ENCODE measurements around the gene CRB3.
"Not testable (repeated sequence)": the region's sequence is repeated elsewhere in the genome, so short reads cannot be mapped to it uniquely, and the experiment has no call there.

The CRB3 gene

GRCh38 chr19:6498294-6499036 lies 34.4 kb downstream of the CRB3 start:
- DNase-seq: no peak

GRCh38 chr19:6499052-6499790 lies 35.1 kb downstream of the CRB3 start:
- DNase-seq: no peak

GRCh38 chr19:6500837-6501739 lies 37.0 kb downstream of the CRB3 start:
- DNase-seq: no peak

- DNase-seq: peak; percentile 38
These were observed 37.9 kb downstream of the CRB3 start, which contains the start of gene TUBB4A for GRCh38 chr19:6501740-6502648. TUBB4A (minus strand) TSS chr19:6502309; CDS start chr19:6502212, 97 bp downstream.

GRCh38 chr19:6503407-6504201 lies 39.5 kb downstream of the CRB3 start:
- DNase-seq: no peak

- not testable (repeated sequence) for DNase-seq
These were observed 44.1 kb downstream of the CRB3 start for GRCh38 chr19:6508028-6508771.

- no peak for DNase-seq
These were observed 45.3 kb downstream of the CRB3 start for GRCh38 chr19:6509118-6509971.

- DNase-seq: no peak
These were observed 46.5 kb downstream of the CRB3 start for GRCh38 chr19:6510618-6511017.

GRCh38 chr19:6514089-6514488 lies 50.0 kb downstream of the CRB3 start:
- no peak for DNase-seq

GRCh38 chr19:6514926-6515544 lies 51.0 kb downstream of the CRB3 start:
- DNase-seq: no peak

- peak; percentile 86 for DNase-seq
These were observed 52.1 kb downstream of the CRB3 start for GRCh38 chr19:6516018-6516658.

All from CD4-positive, alpha-beta T cell treated with Interleukin-17A for 1 hour (primary cell).